Measurements from ENCODE around the gene ZNF485. TPM values are rescaled to one million over a fixed set of nuclear protein-coding genes. Genes with fewer than 3 reads are reported as not detected.

ZNF485 gene
- total RNA-seq, 2 donors from 2014 or later, result 1.6 to 2.8 TPM

- intact Hi-C loops (cut with DNase I), result no loop called here
- Histone ChIP-seq H3K36me3 (no peaks in the 10 kb centered on the region), H3K27ac (no peak overlapping the region), H3K4me1 (no peaks in the 10 kb centered on the region), H3K4me3 (no peak overlapping the region), H3K9me3 (no peaks in the 10 kb centered on the region), H3K27me3 (no peaks in the 10 kb centered on the region), H3K9ac (ENCODE audit: low read depth in 2 of 2, low read length in 2 of 2) (no peak overlapping the region)
- no peak for TF ChIP-seq CTCF (IDR thresholded peaks at IDR 0.05)
- no peak for DNase-seq
These were observed 47.5 kb downstream of the ZNF485 start for GRCh38 chr10:43653746-43654145.

DNA sequence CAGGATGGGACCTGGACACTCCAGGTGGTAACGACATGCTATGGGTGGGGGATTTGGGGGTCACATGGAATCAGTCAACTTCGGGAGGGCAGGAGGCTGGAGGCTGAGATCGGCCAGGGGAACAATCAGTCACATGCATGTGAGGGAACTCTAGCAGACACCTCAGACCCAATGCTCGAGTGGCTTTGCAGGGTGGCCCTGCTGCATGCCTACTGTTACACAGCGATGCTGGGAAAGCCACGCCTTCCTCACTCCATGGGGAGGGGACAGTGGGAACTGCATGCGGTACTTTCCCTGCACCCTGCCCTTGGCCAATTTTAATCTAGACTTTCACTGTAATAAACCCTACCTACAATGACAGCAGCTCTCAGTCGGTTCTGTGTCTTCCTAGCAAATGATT lies 49.1 kb downstream of the ZNF485 start:
- no peaks in the 10 kb centered on the region for H3K36me3 ChIP-seq
- H3K27ac ChIP-seq, result no peak overlapping the region
- no peak for TF ChIP-seq CTCF (IDR thresholded peaks at IDR 0.05)
- no peaks in the 10 kb centered on the region for H3K9me3 ChIP-seq
- no peak overlapping the region for H3K4me3 ChIP-seq
- H3K4me1 ChIP-seq, result no peaks in the 10 kb centered on the region
- H3K27me3 ChIP-seq, result no peaks in the 10 kb centered on the region
- no peak overlapping the region for H3K9ac ChIP-seq (ENCODE audit: low read depth in 2 of 2, low read length in 2 of 2)
- no peak for DNase-seq
- intact Hi-C loops (cut with DNase I), result no loop called here

GRCh38 chr10:43658227-43658626 lies 52.0 kb downstream of the ZNF485 start:
- intact Hi-C loops (cut with DNase I), result no loop called here
- TF ChIP-seq CTCF (IDR thresholded peaks at IDR 0.05), result no peak

GRCh38 chr10:43665054-43665453 lies 58.8 kb downstream of the ZNF485 start:
- no peak overlapping the region for H3K4me3 ChIP-seq
- no peak overlapping the region for H3K27ac ChIP-seq
- intact Hi-C loops (cut with DNase I), result no loop called here
- no peak for DNase-seq
- H3K27me3 ChIP-seq, result no peaks in the 10 kb centered on the region
- no peaks in the 10 kb centered on the region for H3K36me3 ChIP-seq
- no peaks in the 10 kb centered on the region for H3K9me3 ChIP-seq
- no peak overlapping the region for H3K9ac ChIP-seq (ENCODE audit: low read depth in 2 of 2, low read length in 2 of 2)
- no peak for TF ChIP-seq CTCF (IDR thresholded peaks at IDR 0.05)
- no peaks in the 10 kb centered on the region for H3K4me1 ChIP-seq

More at GRCh38 chr10:43658227-43658626, 52.0 kb downstream of the ZNF485 start:
- H3K27ac ChIP-seq, result no peak overlapping the region
- no peaks in the 10 kb centered on the region for H3K27me3 ChIP-seq
- no peak overlapping the region for H3K4me3 ChIP-seq
- no peaks in the 10 kb centered on the region for H3K4me1 ChIP-seq
- H3K9ac ChIP-seq (ENCODE audit: low read depth in 2 of 2, low read length in 2 of 2), result no peak overlapping the region
- no peak for DNase-seq
- no peaks in the 10 kb centered on the region for H3K9me3 ChIP-seq
- no peaks in the 10 kb centered on the region for H3K36me3 ChIP-seq

DNA sequence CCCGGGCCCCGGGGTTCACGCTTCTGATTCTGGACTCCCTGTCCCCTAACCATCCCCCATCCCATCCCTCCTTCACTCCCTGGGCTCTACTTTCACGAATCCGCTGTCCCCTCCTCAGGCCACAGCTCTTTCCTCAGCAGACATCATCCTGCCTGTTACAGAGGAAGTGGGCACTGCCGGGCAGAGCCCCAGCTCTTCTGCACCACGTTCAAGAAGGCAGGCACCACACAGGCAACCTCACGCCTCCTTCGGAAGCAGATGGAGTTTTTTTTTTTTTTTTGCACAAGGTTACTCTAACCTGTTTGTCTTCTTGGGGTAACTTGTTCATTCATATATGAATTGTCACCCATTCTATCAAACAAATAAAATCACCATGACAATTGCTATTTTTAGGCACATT lies 60.3 kb downstream of the ZNF485 start:
- Histone ChIP-seq H3K9ac (ENCODE audit: low read depth in 2 of 2, low read length in 2 of 2) (no peak overlapping the region), H3K4me3 (no peak overlapping the region), H3K27me3 (no peaks in the 10 kb centered on the region), H3K36me3 (no peaks in the 10 kb centered on the region), H3K4me1 (no peaks in the 10 kb centered on the region), H3K27ac (no peak overlapping the region), H3K9me3 (no peaks in the 10 kb centered on the region)
- intact Hi-C loops (cut with DNase I), result no loop called here
- no peak for TF ChIP-seq CTCF (IDR thresholded peaks at IDR 0.05)
- DNase-seq, result no peak

DNA sequence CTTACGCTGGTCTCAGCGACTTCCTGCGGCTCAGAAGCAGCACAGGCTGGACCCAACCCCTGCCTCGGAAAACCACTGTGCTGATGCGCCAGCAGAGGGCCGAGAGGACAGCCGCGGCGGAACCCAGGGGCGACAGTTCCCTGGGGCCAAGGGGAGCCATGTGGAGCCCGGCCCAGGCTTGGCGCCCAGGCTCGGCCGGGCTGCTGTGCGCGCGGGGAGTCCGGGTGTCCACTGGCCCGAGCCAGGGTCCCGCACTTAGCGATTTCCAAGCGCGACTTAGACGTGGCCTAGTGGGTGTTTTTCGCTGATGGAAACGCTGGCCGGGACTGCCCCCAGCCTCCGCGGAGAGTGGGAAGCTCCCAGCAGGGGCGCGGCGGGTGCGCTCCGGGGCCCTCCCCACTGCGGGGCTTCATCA lies 61.1 kb downstream of the ZNF485 start:
- Histone ChIP-seq H3K4me3 (no peak overlapping the region), H3K27me3 (no peaks in the 10 kb centered on the region), H3K9ac (ENCODE audit: low read depth in 2 of 2, low read length in 2 of 2) (no peak overlapping the region), H3K27ac (no peak overlapping the region), H3K4me1 (no peaks in the 10 kb centered on the region), H3K36me3 (no peaks in the 10 kb centered on the region), H3K9me3 (no peaks in the 10 kb centered on the region)
- intact Hi-C loops (cut with DNase I), result no loop called here
- no peak for DNase-seq
- no peak for TF ChIP-seq CTCF (IDR thresholded peaks at IDR 0.05)
